Mammary epithelial cell (primary cell): ENCODE results near the gene MLIP.

ENCODE experiments used
- CTCF ChIP-seq, 2 donors: IDR thresholded peaks in 1 of 2; conservative IDR thresholded peaks in 1 of 2; 2 replicates each; pipeline ENCODE4 v1.5.1; 2011 to 2012; ENCODE audit warnings: inconsistent platforms in 2 of 2, low read length in 2 of 2, mild to moderate bottlenecking in 2 of 2, control low read depth in 1 of 2, low read depth in 1 of 2; ENCODE audit not compliant: insufficient read depth in 1 of 2; ENCODE audit errors: extremely low read depth in 1 of 2
- EZH2 ChIP-seq: IDR thresholded peaks from 2 replicates; pipeline ENCODE4 v1.6.1; 2012; ENCODE audit warnings: low read length, inconsistent platforms, borderline replicate concordance

- TF ChIP-seq CTCF (conservative IDR thresholded peaks at IDR 0.05 in 1 of 2, IDR thresholded peaks at IDR 0.05 in 1 of 2; ENCODE audit: extremely low read depth in 1 of 2, insufficient read depth in 1 of 2, low read depth in 1 of 2, low read length in 2 of 2) (no peak), EZH2 (no peak)
Observed at GRCh38 chr6:54188846-54189245, 77.6 kb downstream of the MLIP start.
